HUDEP-2 (cell line): ENCODE data around the gene BCAS3.
A peak's percentile ranks its signal among the peaks of the same experiment; 100 is the strongest.
"Not testable (repeated sequence)": the region's sequence is repeated elsewhere in the genome, so short reads cannot be mapped to it uniquely, and the experiment has no call there.

Source experiments
- DNase-seq, 76 experiments: peaks; one replicate each; lab custom pipeline; 2025; ENCODE audit not compliant: unreplicated experiment in 76 of 76; lab: John Stamatoyannopoulos, UW

The BCAS3 gene

GRCh38 chr17:60671482-60671881 lies 6.2 kb upstream of the BCAS3 start:
- no peak for DNase-seq

- DNase-seq, result not testable (repeated sequence)
Observed at GRCh38 chr17:60674637-60675036, 3.0 kb upstream of the BCAS3 start.

- DNase-seq, result no peak
Observed at GRCh38 chr17:60675997-60676396, 1.7 kb upstream of the BCAS3 start.

- no peak for DNase-seq
Observed at GRCh38 chr17:60676758-60677307, 818 bp upstream of the BCAS3 start.

GRCh38 chr17:60678118-60678444 lies 430 bp downstream of the BCAS3 start:
- DNase-seq, result no peak

GRCh38 chr17:60679287-60679686 lies 1.6 kb downstream of the BCAS3 start:
- no peak for DNase-seq

GRCh38 chr17:60680754-60681153 lies 3.1 kb downstream of the BCAS3 start:
- no peak for DNase-seq

- no peak for DNase-seq
Observed at GRCh38 chr17:60685437-60685836, 7.8 kb downstream of the BCAS3 start.

- DNase-seq, result no peak
Observed at GRCh38 chr17:60695960-60696359, 18.3 kb downstream of the BCAS3 start.

- no peak for DNase-seq
Observed at GRCh38 chr17:60699090-60699489, 21.4 kb downstream of the BCAS3 start.

- no peak for DNase-seq
Observed at GRCh38 chr17:60704170-60704569, 26.5 kb downstream of the BCAS3 start.

GRCh38 chr17:60712675-60713074 lies 35.0 kb downstream of the BCAS3 start:
- no peak for DNase-seq

- DNase-seq, result no peak
Observed at GRCh38 chr17:60713608-60714007, 36.0 kb downstream of the BCAS3 start.

- no peak for DNase-seq
Observed at GRCh38 chr17:60716766-60717165, 39.1 kb downstream of the BCAS3 start.

- DNase-seq, result no peak
Observed at GRCh38 chr17:60717814-60718213, 40.2 kb downstream of the BCAS3 start.

- peak in 28 of 76 experiments; percentile 3 to 51 (median 24) for DNase-seq
Observed at GRCh38 chr17:60720763-60721531, 43.3 kb downstream of the BCAS3 start.

GRCh38 chr17:60724647-60725046 lies 47.0 kb downstream of the BCAS3 start:
- DNase-seq, result no peak

GRCh38 chr17:60729854-60730253 lies 52.2 kb downstream of the BCAS3 start:
- DNase-seq, result no peak

GRCh38 chr17:60730273-60730672 lies 52.6 kb downstream of the BCAS3 start:
- DNase-seq, result no peak

- DNase-seq, result no peak
Observed at GRCh38 chr17:60738287-60738686, 60.6 kb downstream of the BCAS3 start.

GRCh38 chr17:60740584-60740983 lies 62.9 kb downstream of the BCAS3 start:
- DNase-seq, result no peak

GRCh38 chr17:60741031-60741430 lies 63.4 kb downstream of the BCAS3 start:
- no peak for DNase-seq

GRCh38 chr17:60743282-60743681 lies 65.6 kb downstream of the BCAS3 start:
- DNase-seq, result no peak
